Activated naive CD8-positive, alpha-beta T cell treated with anti-CD3 and anti-CD28 coated beads, Interleukin-2, amount 10 ng/mL, durations not matched to agents 7 days and 5 days (primary cell): ENCODE data around the gene RTN4IP1. TPM values are rescaled to one million over a fixed set of nuclear protein-coding genes. Genes with fewer than 3 reads are reported as not detected.

Experiments
- ATAC-seq: fragments of 150-1000 bp; cut with Tn5 transposase; one replicate; pipeline ENCODE4 v1.10.0; 2021; ENCODE audit warnings: low read depth, moderate library complexity
- POLR2A ChIA-PET: fragments of 350-600 bp; sonication (Branson Sonifier 250); formaldehyde crosslinking; loops from one replicate; lab custom pipeline; 2021; ENCODE audit warnings: antibody characterized with exemption; lab: Charles Lee
- DNase-seq: peaks from one replicate; pipeline ENCODE4 v3.0.0; 2021
- H3K27ac Mint-ChIP-seq: one replicate; pipeline ENCODE4 v1.8.0; 2022; ENCODE audit warnings: mild to moderate bottlenecking, mixed read lengths
- H3K27me3 Mint-ChIP-seq: one replicate; pipeline ENCODE4 v1.8.0; 2022; ENCODE audit warnings: mild to moderate bottlenecking, moderate library complexity, mixed read lengths
- H3K36me3 Mint-ChIP-seq: one replicate; pipeline ENCODE4 v1.8.0; 2021; ENCODE audit warnings: mild to moderate bottlenecking, mixed read lengths
- H3K4me1 Mint-ChIP-seq: one replicate; pipeline ENCODE4 v1.8.0; 2021; ENCODE audit warnings: mixed read lengths
- H3K4me3 Mint-ChIP-seq: one replicate; pipeline ENCODE4 v1.8.0; 2022; ENCODE audit warnings: mild to moderate bottlenecking, moderate library complexity, mixed read lengths
- H3K9me3 Mint-ChIP-seq: one replicate; pipeline ENCODE4 v1.8.0; 2021; ENCODE audit warnings: mixed read lengths
- total RNA-seq, 2 experiments: library from RNA; stranded (reverse); gene quantifications; one replicate each; pipeline ENCODE4 v1.2.3, GENCODE V29; 2021

RTN4IP1 gene
- total RNA-seq, 2 experiments from 2014 or later, result 7.8 to 8.0 TPM

DNA sequence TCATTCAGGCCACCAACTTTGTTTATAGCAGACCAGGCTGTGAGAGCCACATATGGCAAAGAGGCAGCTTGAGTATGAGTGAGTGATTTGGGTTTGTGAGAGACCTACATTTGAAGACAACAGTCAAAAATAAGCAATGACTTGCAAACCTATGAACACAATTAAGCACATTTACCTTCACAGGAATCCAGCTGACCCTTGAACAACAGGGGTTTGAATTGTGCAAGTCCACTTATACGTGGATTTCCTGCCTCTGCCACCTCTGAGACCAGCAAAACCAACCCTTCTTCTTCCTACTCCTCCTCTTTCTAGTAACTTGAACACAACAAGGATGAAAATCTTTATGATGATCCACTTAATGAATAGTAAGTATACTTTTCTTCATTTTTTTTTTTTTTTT is 10.1 kb downstream of the RTN4IP1 start:
- H3K4me1 Mint-ChIP-seq, result peaks cover 21% of the 10 kb centered on the region
- POLR2A ChIA-PET, result interaction anchor here (1.3 kb wide), 1 partner anchor 11 kb away, joined by 4 read pairs; no protein-coding TSS in a partner anchor
- H3K36me3 Mint-ChIP-seq, result peaks cover 26% of the 10 kb centered on the region
- H3K9me3 Mint-ChIP-seq, result peaks cover 3% of the 10 kb centered on the region
- no peak overlapping the region for H3K27ac Mint-ChIP-seq
- no peaks in the 10 kb centered on the region for H3K27me3 Mint-ChIP-seq
- DNase-seq (no peak), ATAC-seq (no peak)
- H3K4me3 Mint-ChIP-seq, result no peak overlapping the region

DNA sequence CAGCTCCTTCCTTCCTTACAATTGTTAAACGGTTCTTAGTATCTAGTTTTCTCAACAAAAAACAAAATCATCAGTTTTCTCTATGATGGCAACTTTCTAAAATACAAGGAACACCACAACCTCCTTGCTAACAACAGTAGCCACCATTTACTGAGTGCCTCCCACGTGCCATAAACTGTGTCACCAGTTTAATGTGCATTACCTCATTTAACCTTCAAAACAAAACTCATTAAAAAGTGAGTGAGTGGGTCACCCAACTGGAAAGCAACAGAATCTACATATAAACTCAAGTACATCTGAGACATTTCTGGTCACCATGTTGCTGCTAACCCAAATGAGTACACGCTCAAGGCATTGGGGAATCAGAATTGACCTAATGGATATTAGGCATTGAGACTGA is 11.0 kb downstream of the RTN4IP1 start:
- H3K4me1 Mint-ChIP-seq, result peaks cover 30% of the 10 kb centered on the region
- peaks cover 32% of the 10 kb centered on the region for H3K36me3 Mint-ChIP-seq
- DNase-seq (no peak), ATAC-seq (no peak)
- POLR2A ChIA-PET, result interaction anchor here (1.3 kb wide), 1 partner anchor 12 kb away, joined by 4 read pairs; no protein-coding TSS in a partner anchor
- no peak overlapping the region for H3K27ac Mint-ChIP-seq
- peaks cover 3% of the 10 kb centered on the region for H3K9me3 Mint-ChIP-seq
- H3K27me3 Mint-ChIP-seq, result no peaks in the 10 kb centered on the region
- no peak overlapping the region for H3K4me3 Mint-ChIP-seq

DNA sequence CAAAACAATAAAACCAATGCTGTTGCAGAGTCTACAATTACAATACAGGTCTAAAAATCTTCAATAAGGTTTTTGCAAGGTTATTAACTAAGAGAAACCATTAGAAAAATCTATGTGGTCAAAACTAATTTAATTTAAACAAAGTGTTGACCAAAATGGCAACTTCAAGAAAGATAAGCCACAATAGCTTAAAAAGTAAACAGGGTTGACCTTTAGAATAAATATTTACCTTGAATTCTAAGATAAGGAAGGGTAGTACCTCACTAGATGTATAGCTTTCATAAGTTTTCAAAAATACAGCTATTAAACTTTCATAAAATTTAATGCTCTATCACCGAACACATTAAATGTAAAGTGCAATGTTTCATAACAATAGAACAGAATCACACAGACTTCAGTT is 11.4 kb downstream of the RTN4IP1 start:
- ATAC-seq, result no peak
- H3K4me1 Mint-ChIP-seq, result peaks cover 34% of the 10 kb centered on the region
- DNase-seq, result no peak
- no peaks in the 10 kb centered on the region for H3K27me3 Mint-ChIP-seq
- H3K36me3 Mint-ChIP-seq, result peaks cover 34% of the 10 kb centered on the region
- no peak overlapping the region for H3K27ac Mint-ChIP-seq
- no peak overlapping the region for H3K4me3 Mint-ChIP-seq
- peaks cover under 1% of the 10 kb centered on the region for H3K9me3 Mint-ChIP-seq
- POLR2A ChIA-PET, result interaction anchor here (1.3 kb wide), 1 partner anchor 13 kb away, joined by 4 read pairs; no protein-coding TSS in a partner anchor

DNA sequence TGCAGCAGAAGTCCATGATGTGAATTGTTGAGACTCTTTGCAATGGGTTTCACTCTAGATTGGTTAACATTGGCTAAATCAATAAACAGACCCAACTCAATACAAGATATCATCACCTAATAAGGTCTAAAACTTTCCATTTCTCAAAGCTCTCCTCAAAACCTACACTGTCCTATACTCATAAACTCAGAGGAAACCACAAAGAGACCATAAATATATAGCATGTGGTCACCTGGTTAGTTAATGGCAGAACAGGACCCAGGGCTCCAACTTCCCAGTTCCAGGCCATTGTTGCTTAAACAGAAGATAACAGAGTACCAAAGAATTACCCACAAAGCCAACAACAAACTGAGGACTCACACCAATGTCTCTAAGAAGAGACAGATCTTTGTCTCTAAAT is 12.0 kb downstream of the RTN4IP1 start:
- ATAC-seq, result no peak
- H3K4me3 Mint-ChIP-seq, result no peak overlapping the region
- H3K27ac Mint-ChIP-seq, result no peak overlapping the region
- H3K4me1 Mint-ChIP-seq, result peaks cover 36% of the 10 kb centered on the region
- H3K27me3 Mint-ChIP-seq, result no peaks in the 10 kb centered on the region
- H3K9me3 Mint-ChIP-seq, result no peaks in the 10 kb centered on the region
- no peak for DNase-seq
- H3K36me3 Mint-ChIP-seq, result peaks cover 28% of the 10 kb centered on the region
- POLR2A ChIA-PET, result no interaction called here

DNA sequence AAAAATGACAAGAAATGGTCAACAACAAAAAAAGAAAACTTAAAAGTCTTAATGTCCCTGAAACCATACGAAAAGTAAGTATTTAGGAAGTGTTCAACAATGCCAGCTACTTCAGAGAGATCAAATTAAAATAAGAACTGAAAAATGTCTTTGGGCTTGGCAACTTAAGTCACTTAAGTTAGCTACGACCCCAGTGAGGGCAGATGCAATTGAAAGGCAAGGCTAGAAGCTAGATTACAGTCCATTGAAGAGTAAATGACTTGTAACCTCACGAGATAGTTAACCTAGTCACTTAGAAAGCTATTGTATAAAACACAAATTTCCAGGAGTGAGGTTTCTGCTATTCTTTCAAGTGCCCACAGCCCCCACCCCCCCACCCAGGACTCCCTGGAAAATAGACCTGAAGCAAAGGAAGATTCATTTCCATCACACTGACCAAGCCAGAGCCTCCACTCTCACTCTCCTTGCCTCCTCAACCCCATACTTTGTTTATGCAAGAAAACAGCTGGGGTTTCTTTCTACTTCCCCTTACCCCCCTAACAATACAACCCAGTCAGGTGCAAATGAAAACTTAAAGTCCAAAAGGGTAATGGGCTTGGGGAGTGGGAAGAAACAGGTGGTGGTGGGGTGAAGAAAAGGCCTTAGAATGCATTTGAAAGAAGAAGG is 14.6 kb downstream of the RTN4IP1 start:
- POLR2A ChIA-PET, result no interaction called here
- no peaks in the 10 kb centered on the region for H3K27me3 Mint-ChIP-seq
- ATAC-seq (no peak), DNase-seq (no peak)
- no peak overlapping the region for H3K4me3 Mint-ChIP-seq
- H3K36me3 Mint-ChIP-seq, result peaks cover 24% of the 10 kb centered on the region
- peak overlapping the region; percentile 17 for H3K27ac Mint-ChIP-seq
- peaks cover 32% of the 10 kb centered on the region for H3K4me1 Mint-ChIP-seq
- no peaks in the 10 kb centered on the region for H3K9me3 Mint-ChIP-seq

DNA sequence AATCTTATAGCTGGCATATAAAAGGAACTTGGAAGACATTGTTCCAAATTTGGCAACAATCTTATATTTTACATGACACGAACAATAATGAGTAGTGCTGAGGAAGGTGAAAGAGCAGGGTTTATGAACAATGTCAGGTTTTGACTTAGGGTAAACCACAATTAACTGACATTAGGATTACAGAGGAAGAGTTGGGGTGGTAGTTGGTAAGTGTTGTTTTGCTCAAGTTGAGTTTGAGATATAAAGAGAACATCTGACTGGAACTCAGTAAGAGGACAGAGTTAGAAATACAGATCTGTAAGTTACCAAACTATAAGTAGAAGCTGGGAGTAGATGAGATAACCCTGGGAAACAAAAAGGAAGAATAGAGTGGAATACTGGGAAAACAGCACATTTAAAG is 15.1 kb downstream of the RTN4IP1 start:
- Mint-ChIP-seq H3K36me3 (peaks cover 24% of the 10 kb centered on the region), H3K4me1 (peaks cover 31% of the 10 kb centered on the region), H3K9me3 (no peaks in the 10 kb centered on the region), H3K4me3 (no peak overlapping the region), H3K27ac (peak overlapping the region; percentile 17), H3K27me3 (no peaks in the 10 kb centered on the region)
- no peak for DNase-seq
- no peak for ATAC-seq
- POLR2A ChIA-PET, result no interaction called here

DNA sequence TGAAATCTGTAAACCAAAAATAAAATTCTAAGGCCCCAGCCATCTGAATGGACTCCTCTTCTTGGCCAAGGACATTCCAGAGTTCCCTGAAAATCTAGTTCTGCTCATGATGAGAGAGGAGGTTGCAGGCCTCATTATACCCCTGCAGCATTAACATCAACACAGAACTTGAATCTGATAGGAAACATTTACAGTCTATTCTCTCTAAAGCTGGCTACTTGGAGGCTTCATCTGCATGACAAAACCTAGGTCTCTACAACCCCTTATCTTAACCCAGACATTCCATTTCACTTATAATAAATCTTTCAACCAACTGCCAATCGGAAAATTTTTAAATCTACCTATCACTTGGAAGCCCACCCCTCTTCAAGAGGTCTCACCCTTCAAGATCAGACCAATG is 15.7 kb downstream of the RTN4IP1 start:
- DNase-seq, result no peak
- H3K4me1 Mint-ChIP-seq, result peaks cover 29% of the 10 kb centered on the region
- H3K36me3 Mint-ChIP-seq, result peaks cover 24% of the 10 kb centered on the region
- no peak overlapping the region for H3K27ac Mint-ChIP-seq
- H3K4me3 Mint-ChIP-seq, result no peak overlapping the region
- ATAC-seq, result no peak
- no peaks in the 10 kb centered on the region for H3K9me3 Mint-ChIP-seq
- POLR2A ChIA-PET, result no interaction called here
- no peaks in the 10 kb centered on the region for H3K27me3 Mint-ChIP-seq

DNA sequence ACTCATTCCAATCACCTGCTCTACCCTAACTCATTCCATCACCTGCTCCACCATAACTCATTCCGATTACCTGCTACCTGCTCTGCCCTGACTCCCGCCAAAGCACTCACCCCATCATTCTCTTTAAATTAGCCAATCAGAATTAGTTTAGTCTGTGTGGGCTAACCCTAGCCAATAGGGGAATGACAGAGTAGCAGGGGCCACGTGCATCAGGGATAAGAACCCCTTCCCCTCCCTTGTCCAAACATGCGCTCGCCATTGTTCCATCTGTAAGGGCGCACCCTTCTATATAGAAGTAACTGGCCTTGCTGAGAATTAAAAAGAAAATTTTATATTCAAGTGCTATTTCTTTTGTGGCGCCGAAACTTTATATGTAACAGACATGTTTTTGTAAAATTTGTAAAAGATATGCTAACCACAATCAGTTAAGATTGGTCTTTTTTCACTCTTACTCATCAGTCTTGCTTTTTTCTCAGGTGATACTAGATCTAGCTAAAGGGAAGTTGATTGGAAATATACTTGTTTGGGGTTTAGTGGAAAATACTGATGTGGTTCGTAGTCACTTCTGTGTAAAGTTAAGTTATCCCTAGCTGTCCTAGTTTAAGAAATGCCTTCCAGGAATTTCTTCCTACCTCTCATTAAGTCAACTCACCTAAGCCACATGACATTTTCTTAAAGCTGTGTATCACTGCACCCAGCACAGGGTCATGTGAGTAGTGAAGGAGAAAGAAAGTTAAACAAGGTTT is 16.5 kb downstream of the RTN4IP1 start:
- POLR2A ChIA-PET, result no interaction called here
- H3K4me1 Mint-ChIP-seq, result peaks cover 28% of the 10 kb centered on the region

DNA sequence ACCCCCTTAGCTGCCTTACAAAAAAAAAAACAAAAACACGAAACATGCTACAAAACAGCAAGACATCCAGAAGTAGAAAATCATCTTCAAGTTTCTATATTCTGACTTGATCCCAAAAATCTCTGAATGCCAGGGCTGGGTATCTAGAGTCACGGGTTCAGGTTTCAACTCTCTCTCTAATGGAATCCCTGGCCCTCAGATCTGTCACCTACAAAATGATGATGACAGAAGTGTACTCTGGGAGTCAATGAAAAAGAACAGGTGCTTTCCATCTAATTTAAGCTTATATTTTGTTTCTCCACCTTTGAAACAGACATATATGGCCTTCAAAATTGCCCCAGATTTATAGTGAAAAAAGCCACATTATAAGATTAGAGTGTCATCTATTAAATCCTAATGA is 18.3 kb downstream of the RTN4IP1 start:
- Mint-ChIP-seq H3K4me1 (peaks cover 24% of the 10 kb centered on the region), H3K36me3 (peaks cover 17% of the 10 kb centered on the region), H3K27ac (no peak overlapping the region), H3K27me3 (no peaks in the 10 kb centered on the region), H3K9me3 (no peaks in the 10 kb centered on the region), H3K4me3 (no peak overlapping the region)
- ATAC-seq (no peak), DNase-seq (no peak)
- POLR2A ChIA-PET, result no interaction called here

More for the DNA sequence above, 16.5 kb downstream of the RTN4IP1 start:
- no peaks in the 10 kb centered on the region for H3K9me3 Mint-ChIP-seq
- DNase-seq (no peak), ATAC-seq (no peak)
- H3K36me3 Mint-ChIP-seq, result peaks cover 19% of the 10 kb centered on the region
- H3K27ac Mint-ChIP-seq, result no peak overlapping the region
- no peak overlapping the region for H3K4me3 Mint-ChIP-seq
- no peaks in the 10 kb centered on the region for H3K27me3 Mint-ChIP-seq

DNA sequence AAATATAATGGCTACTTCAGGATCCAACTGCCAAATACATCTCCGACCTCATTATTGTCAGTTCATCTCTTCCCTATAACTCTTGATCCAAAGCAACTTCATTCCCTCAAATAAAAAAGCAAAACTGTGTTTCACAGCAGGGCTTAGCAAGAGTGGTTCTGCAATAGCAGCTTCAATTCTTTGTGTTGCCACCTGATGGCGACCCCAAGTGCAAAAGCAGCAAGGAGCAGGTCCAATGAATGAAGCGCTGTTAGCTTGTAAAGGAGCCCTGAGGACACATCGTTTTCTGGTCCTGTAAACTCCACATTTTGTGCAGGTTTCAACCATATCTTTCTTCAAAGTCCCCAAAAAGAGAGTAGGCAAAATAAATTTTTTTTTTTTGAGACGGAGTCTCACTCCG is 19.6 kb downstream of the RTN4IP1 start:
- no peaks in the 10 kb centered on the region for H3K27me3 Mint-ChIP-seq
- H3K4me3 Mint-ChIP-seq, result no peak overlapping the region
- no peak for DNase-seq
- no peak for ATAC-seq
- no peak overlapping the region for H3K27ac Mint-ChIP-seq
- POLR2A ChIA-PET, result no interaction called here
- H3K9me3 Mint-ChIP-seq, result no peaks in the 10 kb centered on the region
- H3K4me1 Mint-ChIP-seq, result peaks cover 24% of the 10 kb centered on the region
- peaks cover 13% of the 10 kb centered on the region for H3K36me3 Mint-ChIP-seq

DNA sequence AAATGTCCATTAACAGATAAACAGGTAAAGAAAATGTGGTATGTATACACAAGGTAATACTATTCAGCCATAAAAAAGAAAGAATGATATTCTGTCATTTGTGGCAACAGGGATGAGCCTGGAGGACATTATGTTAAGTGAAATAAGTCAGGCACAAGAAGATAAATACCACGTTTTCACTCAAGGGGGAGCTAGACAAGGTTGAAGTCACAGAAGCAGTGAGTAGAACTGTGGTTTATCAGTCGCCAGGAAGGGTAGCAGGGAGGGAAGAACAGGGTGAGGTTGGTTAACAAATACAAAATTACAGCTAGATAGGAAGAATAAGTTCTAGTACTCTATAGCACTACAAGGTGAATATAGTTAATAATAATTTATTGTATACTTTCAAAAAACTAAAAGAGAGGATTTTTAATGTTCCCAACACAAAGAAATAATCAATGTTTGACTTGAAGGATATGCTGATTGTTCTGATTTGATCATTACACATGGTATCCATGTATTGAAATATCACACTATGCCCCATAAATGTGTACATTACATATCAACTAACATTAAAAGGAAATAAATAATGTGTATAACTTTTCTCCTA is 21.1 kb downstream of the RTN4IP1 start:
- H3K4me3 Mint-ChIP-seq, result no peak overlapping the region
- ATAC-seq, result peak; percentile 74
- H3K27me3 Mint-ChIP-seq, result no peaks in the 10 kb centered on the region
- no peak for DNase-seq
- no peak overlapping the region for H3K27ac Mint-ChIP-seq
- H3K4me1 Mint-ChIP-seq, result peaks cover 10% of the 10 kb centered on the region
- POLR2A ChIA-PET, result no interaction called here
- H3K9me3 Mint-ChIP-seq, result no peaks in the 10 kb centered on the region
- H3K36me3 Mint-ChIP-seq, result peaks cover 3% of the 10 kb centered on the region

DNA sequence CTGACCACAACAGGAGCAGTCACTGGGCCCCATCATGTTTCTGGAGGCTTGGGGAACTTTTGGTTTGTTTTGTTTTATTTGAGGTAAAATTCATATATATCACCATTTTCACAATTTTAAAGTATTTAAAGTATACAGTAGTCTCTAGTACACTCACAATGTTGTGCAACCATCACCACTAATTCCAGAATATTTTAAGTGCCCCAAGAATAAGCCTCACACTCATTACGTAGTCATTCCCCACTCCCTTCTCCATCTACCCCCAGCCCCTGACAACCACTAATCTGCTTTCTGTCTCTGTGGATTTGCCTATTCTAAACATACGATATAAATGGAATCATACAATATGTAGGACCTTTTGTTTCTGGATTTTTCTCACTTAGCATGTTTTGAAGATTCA is 29.0 kb downstream of the RTN4IP1 start:
- H3K9me3 Mint-ChIP-seq, result peaks cover 2% of the 10 kb centered on the region
- no peak overlapping the region for H3K27ac Mint-ChIP-seq
- no peaks in the 10 kb centered on the region for H3K27me3 Mint-ChIP-seq
- peaks cover 28% of the 10 kb centered on the region for H3K36me3 Mint-ChIP-seq
- no peaks in the 10 kb centered on the region for H3K4me1 Mint-ChIP-seq
- POLR2A ChIA-PET, result no interaction called here
- DNase-seq, result no peak
- H3K4me3 Mint-ChIP-seq, result no peak overlapping the region
- ATAC-seq, result no peak

DNA sequence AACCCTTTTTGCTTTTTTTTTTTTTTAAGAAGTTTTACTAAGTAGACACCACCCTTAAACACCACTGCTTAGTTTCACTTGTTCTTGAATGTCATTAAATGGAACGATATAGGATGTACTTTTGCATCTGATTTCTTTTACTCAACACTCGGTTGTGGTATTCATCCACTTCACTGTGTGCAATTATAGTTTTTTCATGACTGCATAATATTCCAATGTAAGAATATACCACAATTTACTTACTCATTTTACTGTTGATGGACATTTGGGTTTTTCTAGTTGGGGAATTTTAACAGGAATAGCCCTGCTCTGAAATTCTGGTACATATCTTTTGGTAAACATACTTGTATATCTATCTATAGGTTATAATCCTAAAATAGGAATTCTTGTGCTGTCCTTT is 29.9 kb downstream of the RTN4IP1 start:
- POLR2A ChIA-PET, result no interaction called here
- H3K4me1 Mint-ChIP-seq, result no peaks in the 10 kb centered on the region
- peaks cover 28% of the 10 kb centered on the region for H3K36me3 Mint-ChIP-seq

More for the DNA sequence above, 29.9 kb downstream of the RTN4IP1 start:
- DNase-seq, result no peak
- H3K27me3 Mint-ChIP-seq, result no peaks in the 10 kb centered on the region
- peaks cover 2% of the 10 kb centered on the region for H3K9me3 Mint-ChIP-seq
- H3K27ac Mint-ChIP-seq, result no peak overlapping the region
- no peak overlapping the region for H3K4me3 Mint-ChIP-seq
- no peak for ATAC-seq
